D721Med (cell line): ENCODE data around the gene IRF2BP1.
"Not testable (repeated sequence)": the region's sequence is repeated elsewhere in the genome, so short reads cannot be mapped to it uniquely, and the experiment has no call there.

Source experiments
- DNase-seq: peaks from one replicate; pipeline ENCODE4 v3.0.0; 2011; ENCODE audit warnings: low spot score; ENCODE audit not compliant: insufficient read length
- FAIRE-seq: peaks from 2 replicates; lab custom pipeline; 2011; peaks lifted over from hg19 to GRCh38; lab: Jason Lieb, UNC
- CTCF ChIP-seq: IDR thresholded peaks from 2 replicates; pipeline ENCODE4 v1.5.1; 2012; ENCODE audit warnings: mild to moderate bottlenecking, control low read depth; ENCODE audit not compliant: insufficient read depth; ENCODE audit errors: missing control alignments

The IRF2BP1 gene

GRCh38 chr19:45897261-45897812 is 11.4 kb upstream of the IRF2BP1 start:
- no peak for DNase-seq
- no peak for TF ChIP-seq CTCF
- no peak for FAIRE-seq

- DNase-seq, FAIRE-seq: not testable (repeated sequence)
Observed at GRCh38 chr19:45895983-45896599, 10.2 kb upstream of the IRF2BP1 start.

- TF ChIP-seq CTCF, result no peak
- no peak for FAIRE-seq
- DNase-seq, result no peak
Observed at GRCh38 chr19:45895519-45895972, 9.6 kb upstream of the IRF2BP1 start.

- no peak for TF ChIP-seq CTCF
- DNase-seq, result no peak
- FAIRE-seq, result no peak
Observed at GRCh38 chr19:45890877-45891276, 4.9 kb upstream of the IRF2BP1 start.

GRCh38 chr19:45889210-45889885 is 3.4 kb upstream of the IRF2BP1 start:
- FAIRE-seq, result no peak

GRCh38 chr19:45887200-45887710 is 1.3 kb upstream of the IRF2BP1 start:
- DNase-seq (no peak), FAIRE-seq (no peak)
- no peak for TF ChIP-seq CTCF

More at GRCh38 chr19:45889210-45889885, 3.4 kb upstream of the IRF2BP1 start:
- DNase-seq, result no peak
- no peak for TF ChIP-seq CTCF

GRCh38 chr19:45886427-45887199 is 672 bp upstream of the IRF2BP1 start:
- no peak for TF ChIP-seq CTCF
- DNase-seq, result peak; percentile 67
- FAIRE-seq, result no peak
